Ishikawa (cell line): ENCODE results near the gene PTCSC3.

ENCODE experiments used
- CEBPB ChIP-seq: IDR thresholded peaks from 2 replicates; pipeline ENCODE4 v1.6.1; 2012
- CREB1 ChIP-seq: IDR thresholded peaks from 2 replicates; pipeline ENCODE4 v1.6.1; 2012; ENCODE audit warnings: low read depth
- EGR1 ChIP-seq: IDR thresholded peaks from 2 replicates; pipeline ENCODE4 v1.6.1; 2012
- EP300 ChIP-seq: IDR thresholded peaks from 2 replicates; pipeline ENCODE4 v1.6.1; 2012; ENCODE audit warnings: borderline replicate concordance
- FOXM1 ChIP-seq: IDR thresholded peaks from 2 replicates; pipeline ENCODE4 v1.6.1; 2012; ENCODE audit warnings: low read depth, borderline replicate concordance
- NFIC ChIP-seq: IDR thresholded peaks from 2 replicates; pipeline ENCODE4 v1.6.1; 2012
- RAD21 ChIP-seq: IDR thresholded peaks from 2 replicates; pipeline ENCODE4 v1.6.1; 2012; ENCODE audit warnings: low read depth
- TAF1 ChIP-seq: IDR thresholded peaks from 2 replicates; pipeline ENCODE4 v1.6.1; 2012; ENCODE audit warnings: low read depth, mild to moderate bottlenecking
- TCF12 ChIP-seq: IDR thresholded peaks from 2 replicates; pipeline ENCODE4 v1.6.1; 2012; ENCODE audit warnings: low read depth
- TEAD4 ChIP-seq: IDR thresholded peaks from 2 replicates; pipeline ENCODE4 v1.6.1; 2012
- YY1 ChIP-seq: IDR thresholded peaks from 2 replicates; pipeline ENCODE4 v1.6.1; 2012; ENCODE audit warnings: low read depth
- ZBTB7A ChIP-seq: IDR thresholded peaks from 2 replicates; pipeline ENCODE4 v1.6.1; 2012; ENCODE audit warnings: low read depth
- TF ChIP-seq, protein P1 (sequence below): IDR thresholded peaks from 2 replicates; pipeline ENCODE4 v1.6.1; 2012
- TF ChIP-seq, protein P2 (sequence below): IDR thresholded peaks from 2 replicates; pipeline ENCODE4 v1.6.1; 2012
- TF ChIP-seq, protein P3 (sequence below): IDR thresholded peaks from 2 replicates; pipeline ENCODE4 v1.6.1; 2012; ENCODE audit warnings: low read depth, mild to moderate bottlenecking

The PTCSC3 gene

DNA sequence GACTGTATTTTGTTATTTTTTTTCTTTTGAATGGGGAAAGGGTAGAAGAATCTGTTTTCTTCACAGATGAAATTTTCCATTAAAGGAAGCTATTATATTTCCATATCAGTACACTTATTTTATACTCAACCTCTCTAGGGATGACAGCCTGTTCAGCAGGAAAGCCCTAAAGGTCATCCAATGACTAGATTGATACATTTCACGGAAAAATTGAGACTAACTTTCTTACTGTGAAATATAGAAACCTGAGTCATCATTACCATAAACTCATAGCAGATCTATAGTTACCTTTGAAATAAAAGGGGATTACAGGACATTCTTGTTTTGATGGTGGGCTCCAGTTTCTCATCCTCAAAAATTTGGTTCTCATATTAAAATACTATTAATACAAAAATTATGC, 36.1 kb upstream of the PTCSC3 start:
- TF ChIP-seq FOXM1: no peak

DNA sequence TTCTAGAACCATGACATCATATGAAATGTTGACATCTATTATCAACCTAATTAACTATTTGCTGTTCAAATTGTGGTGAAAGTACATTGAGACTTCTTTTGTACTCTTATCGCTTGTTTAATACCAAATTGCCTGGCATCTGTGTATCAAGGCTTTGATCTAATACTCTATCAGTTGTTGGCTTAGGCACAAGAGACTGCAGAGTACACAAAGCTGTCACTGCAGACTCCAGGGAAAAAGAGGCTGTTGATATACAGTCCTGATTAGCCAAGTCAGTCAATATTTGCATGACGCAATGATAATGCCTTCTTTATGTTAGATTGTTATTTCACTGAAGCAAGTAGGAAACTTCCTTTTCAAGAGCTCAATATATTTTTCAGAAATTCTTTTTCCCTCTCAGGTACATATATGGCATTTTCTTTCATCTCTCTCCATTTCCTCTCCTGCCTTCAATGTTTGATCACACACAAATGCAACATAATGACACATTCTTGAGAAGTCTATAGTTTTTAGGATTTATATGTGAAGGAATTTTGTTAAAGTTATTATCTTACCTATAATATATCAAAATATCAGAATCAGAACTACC, 32.3 kb upstream of the PTCSC3 start:
- TF ChIP-seq CEBPB (no peak), TAF1 (no peak), RAD21 (no peak)
- TF ChIP-seq, protein P1, sequence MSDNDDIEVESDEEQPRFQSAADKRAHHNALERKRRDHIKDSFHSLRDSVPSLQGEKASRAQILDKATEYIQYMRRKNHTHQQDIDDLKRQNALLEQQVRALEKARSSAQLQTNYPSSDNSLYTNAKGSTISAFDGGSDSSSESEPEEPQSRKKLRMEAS: no peak

DNA sequence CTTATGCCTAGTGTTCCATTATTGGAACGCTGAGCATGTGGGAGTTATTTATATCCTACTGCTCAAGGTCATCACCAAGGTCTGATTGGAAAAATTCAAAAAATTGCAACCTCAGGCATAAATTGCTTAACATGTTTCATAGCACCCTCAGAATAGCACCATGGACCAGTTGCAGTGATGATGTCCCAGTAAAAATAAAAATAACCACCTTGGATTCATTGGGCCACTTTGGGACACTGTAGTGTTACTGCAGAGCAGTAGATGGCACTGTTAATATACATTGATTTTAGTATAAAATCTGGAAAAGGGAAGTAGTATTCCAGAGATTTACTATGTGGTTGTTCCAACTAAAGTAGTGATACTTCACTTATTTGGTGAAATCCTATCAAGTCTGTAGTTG, 31.0 kb upstream of the PTCSC3 start:
- peak; percentile 60 for TF ChIP-seq RAD21
- TF ChIP-seq TCF12: no peak
- no peak for TF ChIP-seq EGR1
- no peak for TF ChIP-seq YY1

DNA sequence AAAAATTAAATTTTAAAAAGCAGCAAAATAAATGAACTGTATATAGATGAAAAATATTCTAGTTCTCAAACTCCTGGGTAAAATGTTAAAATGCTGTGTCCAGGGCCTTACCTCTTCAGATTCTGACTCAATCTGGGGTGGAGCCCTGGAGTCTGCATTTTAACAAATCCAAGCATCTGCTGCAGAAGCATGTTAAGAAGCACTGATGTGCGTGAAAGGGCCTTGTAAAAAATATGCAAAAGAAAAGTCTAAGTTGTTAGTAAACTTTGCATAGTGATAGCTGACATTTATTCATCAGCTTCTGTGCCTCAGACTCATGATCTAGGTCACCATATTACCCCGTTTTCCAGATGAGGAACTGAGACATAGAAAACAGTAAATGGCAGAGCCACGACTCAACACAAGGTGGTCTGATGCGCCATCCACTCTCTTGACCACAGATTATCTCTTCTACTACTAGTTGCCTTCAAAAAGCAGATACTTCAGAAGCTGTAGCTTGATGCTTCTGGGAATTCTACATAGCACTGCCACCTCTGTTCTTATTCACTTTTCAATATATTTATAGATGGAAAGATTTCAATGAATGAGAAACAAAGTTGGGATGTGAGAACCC, 28.0 kb upstream of the PTCSC3 start:
- TF ChIP-seq TAF1 (no peak), FOXM1 (no peak), ZBTB7A (no peak)
- TF ChIP-seq, protein P2, sequence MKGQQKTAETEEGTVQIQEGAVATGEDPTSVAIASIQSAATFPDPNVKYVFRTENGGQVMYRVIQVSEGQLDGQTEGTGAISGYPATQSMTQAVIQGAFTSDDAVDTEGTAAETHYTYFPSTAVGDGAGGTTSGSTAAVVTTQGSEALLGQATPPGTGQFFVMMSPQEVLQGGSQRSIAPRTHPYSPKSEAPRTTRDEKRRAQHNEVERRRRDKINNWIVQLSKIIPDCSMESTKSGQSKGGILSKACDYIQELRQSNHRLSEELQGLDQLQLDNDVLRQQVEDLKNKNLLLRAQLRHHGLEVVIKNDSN: no peak

DNA sequence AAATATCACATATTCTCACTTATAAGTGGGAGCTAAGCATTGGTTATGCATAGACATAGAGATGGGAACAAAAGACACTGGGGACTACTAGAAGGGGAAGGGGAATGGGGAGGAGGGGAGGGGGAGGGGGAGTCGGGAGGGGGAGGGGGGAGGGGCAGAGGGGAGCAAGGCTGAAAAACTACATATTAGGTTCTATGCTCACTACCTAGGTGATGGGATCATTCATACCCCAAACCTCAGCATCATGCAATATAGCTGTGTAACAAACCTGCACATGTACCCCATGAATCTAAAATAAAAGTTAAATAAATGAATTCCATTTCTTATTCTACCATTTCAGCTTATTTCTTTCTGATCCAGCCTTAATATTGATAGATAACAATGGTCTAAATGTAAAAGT, 21.9 kb upstream of the PTCSC3 start:
- no peak for TF ChIP-seq TAF1
- TF ChIP-seq ZBTB7A: no peak
- TF ChIP-seq CEBPB: no peak
- TF ChIP-seq RAD21: no peak
- TF ChIP-seq CREB1: no peak
- TF ChIP-seq EP300: no peak
- TF ChIP-seq EGR1: no peak

DNA sequence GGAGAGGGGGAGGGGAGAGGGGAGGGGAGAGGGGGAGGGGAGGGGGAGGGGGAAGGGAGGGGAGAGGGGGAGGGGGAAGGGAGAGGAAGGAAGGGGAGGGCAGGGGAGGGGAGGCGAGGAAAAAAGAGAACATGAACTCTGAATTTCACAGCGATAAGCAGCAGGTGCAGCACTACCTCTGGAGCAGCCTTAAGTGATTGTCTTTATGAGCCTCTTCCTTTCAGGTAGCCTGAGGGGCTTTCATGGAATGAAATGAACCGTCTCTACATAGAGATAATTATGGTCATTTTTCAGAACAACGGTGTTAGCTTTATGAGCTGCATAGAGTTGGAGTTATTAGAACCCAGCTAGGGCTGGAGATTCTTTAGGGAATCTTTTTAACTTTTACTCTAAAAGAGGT, 18.1 kb upstream of the PTCSC3 start:
- TF ChIP-seq YY1: no peak
- no peak for TF ChIP-seq TEAD4
- TF ChIP-seq, protein P2: no peak
- TF ChIP-seq, protein P3, sequence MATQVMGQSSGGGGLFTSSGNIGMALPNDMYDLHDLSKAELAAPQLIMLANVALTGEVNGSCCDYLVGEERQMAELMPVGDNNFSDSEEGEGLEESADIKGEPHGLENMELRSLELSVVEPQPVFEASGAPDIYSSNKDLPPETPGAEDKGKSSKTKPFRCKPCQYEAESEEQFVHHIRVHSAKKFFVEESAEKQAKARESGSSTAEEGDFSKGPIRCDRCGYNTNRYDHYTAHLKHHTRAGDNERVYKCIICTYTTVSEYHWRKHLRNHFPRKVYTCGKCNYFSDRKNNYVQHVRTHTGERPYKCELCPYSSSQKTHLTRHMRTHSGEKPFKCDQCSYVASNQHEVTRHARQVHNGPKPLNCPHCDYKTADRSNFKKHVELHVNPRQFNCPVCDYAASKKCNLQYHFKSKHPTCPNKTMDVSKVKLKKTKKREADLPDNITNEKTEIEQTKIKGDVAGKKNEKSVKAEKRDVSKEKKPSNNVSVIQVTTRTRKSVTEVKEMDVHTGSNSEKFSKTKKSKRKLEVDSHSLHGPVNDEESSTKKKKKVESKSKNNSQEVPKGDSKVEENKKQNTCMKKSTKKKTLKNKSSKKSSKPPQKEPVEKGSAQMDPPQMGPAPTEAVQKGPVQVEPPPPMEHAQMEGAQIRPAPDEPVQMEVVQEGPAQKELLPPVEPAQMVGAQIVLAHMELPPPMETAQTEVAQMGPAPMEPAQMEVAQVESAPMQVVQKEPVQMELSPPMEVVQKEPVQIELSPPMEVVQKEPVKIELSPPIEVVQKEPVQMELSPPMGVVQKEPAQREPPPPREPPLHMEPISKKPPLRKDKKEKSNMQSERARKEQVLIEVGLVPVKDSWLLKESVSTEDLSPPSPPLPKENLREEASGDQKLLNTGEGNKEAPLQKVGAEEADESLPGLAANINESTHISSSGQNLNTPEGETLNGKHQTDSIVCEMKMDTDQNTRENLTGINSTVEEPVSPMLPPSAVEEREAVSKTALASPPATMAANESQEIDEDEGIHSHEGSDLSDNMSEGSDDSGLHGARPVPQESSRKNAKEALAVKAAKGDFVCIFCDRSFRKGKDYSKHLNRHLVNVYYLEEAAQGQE: no peak
- TF ChIP-seq FOXM1: no peak
- no peak for TF ChIP-seq CREB1
- TF ChIP-seq NFIC: no peak
- no peak for TF ChIP-seq TAF1
- TF ChIP-seq EGR1: no peak
- no peak for TF ChIP-seq EP300
- no peak for TF ChIP-seq TCF12
- TF ChIP-seq RAD21: no peak
- TF ChIP-seq ZBTB7A: no peak
- TF ChIP-seq, protein P1: no peak
- no peak for TF ChIP-seq CEBPB

DNA sequence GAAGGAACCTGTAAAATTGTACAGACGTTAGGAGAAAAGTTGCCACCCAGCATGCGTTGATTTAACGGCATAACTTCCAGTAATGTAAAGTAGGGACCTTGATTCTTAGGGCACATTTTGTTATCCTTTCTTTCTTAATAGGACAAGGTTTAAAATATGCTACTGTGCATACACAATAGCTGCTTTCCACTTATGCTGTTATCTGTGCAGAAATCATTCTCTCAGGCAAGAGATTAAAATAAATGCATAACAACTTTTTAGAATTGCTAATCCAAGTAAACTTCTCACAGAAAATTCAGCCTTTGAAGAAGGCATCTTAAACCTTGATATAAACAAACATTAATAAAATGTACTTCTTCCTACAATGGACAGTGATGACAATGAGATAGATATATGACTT, 16.0 kb upstream of the PTCSC3 start:
- no peak for TF ChIP-seq YY1
- TF ChIP-seq CEBPB: no peak
- TF ChIP-seq EP300: no peak
- TF ChIP-seq CREB1: no peak
- no peak for TF ChIP-seq TAF1
- no peak for TF ChIP-seq NFIC
- no peak for TF ChIP-seq TCF12

DNA sequence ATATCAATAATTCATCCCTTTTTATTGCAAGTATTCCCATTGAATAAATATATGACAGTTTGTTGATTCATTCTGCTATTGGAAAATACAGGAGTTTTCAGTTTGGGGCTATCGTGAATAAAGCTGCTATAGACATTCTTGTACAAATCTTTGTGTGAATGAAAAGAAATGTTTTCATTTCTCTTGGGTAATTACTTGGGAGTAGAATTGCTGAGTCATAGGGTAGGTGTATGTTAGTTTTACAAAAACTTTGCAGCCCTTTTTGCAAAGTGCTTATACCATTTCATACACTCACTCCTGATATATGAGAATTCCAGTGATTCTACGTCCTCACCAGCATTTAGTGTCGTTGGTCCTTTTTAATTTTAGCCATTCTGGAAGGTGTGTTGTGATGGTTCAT, 6.9 kb upstream of the PTCSC3 start:
- TF ChIP-seq FOXM1 (no peak), CEBPB (no peak), EGR1 (no peak), ZBTB7A (no peak), NFIC (no peak), RAD21 (no peak), TEAD4 (no peak), EP300 (no peak), YY1 (no peak), TCF12 (no peak), CREB1 (no peak), TAF1 (no peak)
- TF ChIP-seq, protein P1: no peak
- TF ChIP-seq, protein P2: no peak
- TF ChIP-seq, protein P3: no peak
